ENCODE data around the gene ATP8B1. TPM values are rescaled to one million over a fixed set of nuclear protein-coding genes. Genes with fewer than 3 reads are reported as not detected.
A peak's percentile ranks its signal among the peaks of the same experiment; 100 is the strongest.
"Not testable (repeated sequence)": the region's sequence is repeated elsewhere in the genome, so short reads cannot be mapped to it uniquely, and the experiment has no call there.

Gene ATP8B1
- total RNA-seq, 4 donors from 2014 or later = 97.3 to 115 (median 103) TPM

- TF ChIP-seq CTCF (IDR thresholded peaks at IDR 0.05) (no peak), POLR2A (IDR thresholded peaks at IDR 0.05) (no peak)
- Histone ChIP-seq H3K4me1 (peaks cover 0 to 17% (median 0%) of the 10 kb centered on the region in 4 donors), H3K27ac (peak overlapping the region in 1 of 4 donors; percentile 46), H3K4me3 (no peak overlapping the region), H3K36me3 (no peaks in the 10 kb centered on the region), H3K9me3 (no peaks in the 10 kb centered on the region), H3K27me3 (no peaks in the 10 kb centered on the region)
- no peak for DNase-seq
Measured at GRCh38 chr18:57738078-57738477, 65.0 kb downstream of the ATP8B1 start.

GRCh38 chr18:57737400-57738060, 65.6 kb downstream of the ATP8B1 start:
- no peak for TF ChIP-seq CTCF (IDR thresholded peaks at IDR 0.05)
- no peak for TF ChIP-seq POLR2A (IDR thresholded peaks at IDR 0.05)
- Histone ChIP-seq H3K27ac (peak overlapping the region in 1 of 4 donors; percentile 46), H3K4me1 (peaks cover 0 to 17% (median 0%) of the 10 kb centered on the region in 4 donors)

GRCh38 chr18:57735042-57735441, 68.1 kb downstream of the ATP8B1 start:
- H3K36me3 ChIP-seq, H3K27me3 ChIP-seq, H3K4me3 ChIP-seq, H3K27ac ChIP-seq, DNase-seq, H3K9me3 ChIP-seq: not testable (repeated sequence)
- H3K4me1 ChIP-seq = peaks cover 0 to 17% (median 0%) of the 10 kb centered on the region in 4 donors

More at GRCh38 chr18:57737400-57738060, 65.6 kb downstream of the ATP8B1 start:
- no peaks in the 10 kb centered on the region for H3K9me3 ChIP-seq
- no peak overlapping the region for H3K4me3 ChIP-seq
- DNase-seq = peak in 1 of 3 donors; percentile 62
- H3K36me3 ChIP-seq = no peaks in the 10 kb centered on the region
- no peaks in the 10 kb centered on the region for H3K27me3 ChIP-seq

GRCh38 chr18:57733861-57734260, 69.3 kb downstream of the ATP8B1 start:
- no peaks in the 10 kb centered on the region for H3K9me3 ChIP-seq
- no peak for DNase-seq
- no peaks in the 10 kb centered on the region for H3K36me3 ChIP-seq
- no peak overlapping the region for H3K4me3 ChIP-seq
- TF ChIP-seq POLR2A (IDR thresholded peaks at IDR 0.05) (no peak), CTCF (IDR thresholded peaks at IDR 0.05) (no peak)
- H3K27ac ChIP-seq = no peak overlapping the region
- H3K4me1 ChIP-seq = peaks cover 0 to 17% (median 0%) of the 10 kb centered on the region in 4 donors
- no peaks in the 10 kb centered on the region for H3K27me3 ChIP-seq

GRCh38 chr18:57730146-57730545, 73.0 kb downstream of the ATP8B1 start:
- TF ChIP-seq CTCF (IDR thresholded peaks at IDR 0.05) (no peak), POLR2A (IDR thresholded peaks at IDR 0.05) (no peak)
- no peak overlapping the region for H3K27ac ChIP-seq
- no peaks in the 10 kb centered on the region for H3K27me3 ChIP-seq
- DNase-seq = no peak
- peaks cover 0 to 5% (median 0%) of the 10 kb centered on the region in 4 donors for H3K9me3 ChIP-seq
- H3K4me1 ChIP-seq = no peaks in the 10 kb centered on the region
- H3K4me3 ChIP-seq = no peak overlapping the region
- H3K36me3 ChIP-seq = peaks cover 0 to 23% (median 0%) of the 10 kb centered on the region in 3 donors

GRCh38 chr18:57728941-57729511, 74.1 kb downstream of the ATP8B1 start:
- Histone ChIP-seq H3K4me1 (no peaks in the 10 kb centered on the region), H3K9me3 (peaks cover 0 to 5% (median 0%) of the 10 kb centered on the region in 4 donors), H3K36me3 (peaks cover 0 to 23% (median 0%) of the 10 kb centered on the region in 3 donors), H3K27ac (no peak overlapping the region), H3K4me3 (no peak overlapping the region), H3K27me3 (no peaks in the 10 kb centered on the region)
- DNase-seq = no peak
- TF ChIP-seq CTCF (IDR thresholded peaks at IDR 0.05) = no peak
- TF ChIP-seq POLR2A (IDR thresholded peaks at IDR 0.05) = no peak
